ENCODE data around the gene DISP2.

- TF ChIP-seq ZNF2 (tag by site-specific recombination; IDR thresholded peaks at IDR 0.05) = no peak
- no peak for TF ChIP-seq ZNF792 (tag by site-specific recombination; IDR thresholded peaks at IDR 0.05)
- no peak for TF ChIP-seq CTCF (tag by site-specific recombination; IDR thresholded peaks at IDR 0.05)
- TF ChIP-seq ZNF274 (IDR thresholded peaks at IDR 0.05; ENCODE audit: low read length) = no peak
- TF ChIP-seq ZNF274 (tag by site-specific recombination; IDR thresholded peaks at IDR 0.05; ENCODE audit: borderline replicate concordance) = no peak
- TF ChIP-seq ZNF645 (tag by site-specific recombination; IDR thresholded peaks at IDR 0.05) = no peak
- TF ChIP-seq ATF2 (tag by site-specific recombination; IDR thresholded peaks at IDR 0.05; ENCODE audit: low read depth) = no peak
- no peak for TF ChIP-seq ZNF785 (tag by site-specific recombination; IDR thresholded peaks at IDR 0.05)
- no peak for TF ChIP-seq KLF10 (tag by site-specific recombination; IDR thresholded peaks at IDR 0.05)
- TF ChIP-seq ZNF423 (tag by site-specific recombination; IDR thresholded peaks at IDR 0.05) = no peak
- no peak for TF ChIP-seq ZNF148 (tag by site-specific recombination; IDR thresholded peaks at IDR 0.05; ENCODE audit: borderline replicate concordance)
Measured at GRCh38 chr15:40343512-40343911, 14.5 kb upstream of the DISP2 start.

Data from HEK293 (cell line).